Parathyroid adenoma (tissue), 2 donors: ENCODE measurements around the gene ZCWPW2.

Source experiments
- H2AFZ ChIP-seq: fragments of 300-600 bp; sonication (generic); one replicate; pipeline ENCODE4 v1.7.0; 2017; ENCODE audit warnings: antibody characterized with exemption, mild to moderate bottlenecking
- H3K27ac ChIP-seq: fragments of 300-600 bp; sonication (generic); one replicate; pipeline ENCODE4 v1.7.0; 2017
- H3K27me3 ChIP-seq: fragments of 300-600 bp; sonication (generic); one replicate; pipeline ENCODE4 v1.7.0; 2017; ENCODE audit warnings: low read length; ENCODE audit not compliant: control insufficient read depth, insufficient read depth
- H3K36me3 ChIP-seq: fragments of 300-600 bp; sonication (generic); one replicate; pipeline ENCODE4 v1.7.0; 2017; ENCODE audit warnings: low read length; ENCODE audit not compliant: control insufficient read depth, insufficient read depth
- H3K4me1 ChIP-seq: fragments of 300-600 bp; sonication (generic); one replicate; pipeline ENCODE4 v1.7.0; 2017; ENCODE audit warnings: control low read depth
- H3K4me2 ChIP-seq: fragments of 300-600 bp; sonication (generic); one replicate; pipeline ENCODE4 v1.7.0; 2017; ENCODE audit warnings: low read length
- H3K4me3 ChIP-seq: fragments of 300-600 bp; sonication (generic); one replicate; pipeline ENCODE4 v1.7.0; 2017; ENCODE audit warnings: low read depth, low read length
- H3K79me2 ChIP-seq: fragments of 300-600 bp; sonication (generic); one replicate; pipeline ENCODE4 v1.7.0; 2017; ENCODE audit warnings: control low read depth
- H3K9ac ChIP-seq: fragments of 300-600 bp; sonication (generic); one replicate; pipeline ENCODE4 v1.7.0; 2017; ENCODE audit warnings: mild to moderate bottlenecking
- H3K9me3 ChIP-seq: fragments of 300-600 bp; sonication (generic); one replicate; pipeline ENCODE4 v1.7.0; 2017; ENCODE audit warnings: low read length; ENCODE audit not compliant: control insufficient read depth
- CTCF ChIP-seq: fragments of 300-600 bp; sonication (generic); IDR thresholded peaks from one replicate; pipeline ENCODE4 v1.7.0; 2017; ENCODE audit warnings: antibody characterized with exemption, mild to moderate bottlenecking
- donor health status: primary hyperparathyroidism.

Gene ZCWPW2

GRCh38 chr3:28574036-28574435 is 225.5 kb downstream of the ZCWPW2 start:
- Histone ChIP-seq H3K4me1 (no peaks in the 10 kb centered on the region), H3K9me3 (no peaks in the 10 kb centered on the region), H3K27me3 (no peaks in the 10 kb centered on the region), H3K4me3 (no peak overlapping the region), H2AFZ (no peak overlapping the region), H3K79me2 (no peaks in the 10 kb centered on the region), H3K4me2 (no peak overlapping the region), H3K9ac (no peak overlapping the region), H3K36me3 (no peaks in the 10 kb centered on the region), H3K27ac (no peak overlapping the region)
- no peak for TF ChIP-seq CTCF

- no peak for TF ChIP-seq CTCF
- Histone ChIP-seq H3K4me2 (peak overlapping the region; percentile 66), H3K9me3 (no peaks in the 10 kb centered on the region), H2AFZ (no peak overlapping the region), H3K79me2 (no peaks in the 10 kb centered on the region), H3K27ac (no peak overlapping the region), H3K4me1 (no peaks in the 10 kb centered on the region), H3K27me3 (no peaks in the 10 kb centered on the region), H3K36me3 (no peaks in the 10 kb centered on the region), H3K9ac (no peak overlapping the region), H3K4me3 (peak overlapping the region; percentile 34)
These were observed 226.7 kb downstream of the ZCWPW2 start for GRCh38 chr3:28575100-28575745.
